GM20431 (cell line): ENCODE data around the gene USP24.
"Not testable (repeated sequence)": the region's sequence is repeated elsewhere in the genome, so short reads cannot be mapped to it uniquely, and the experiment has no call there.

Experiments
- in situ Hi-C: fragments of 300-500 bp; cut with MseI, MboI; formaldehyde crosslinking; loops from one replicate; pipeline ENCODE4 v1.15.0; 2020; ENCODE audit warnings: low sequenced_read_pairs; ENCODE audit not compliant: unreplicated experiment

USP24 gene

DNA sequence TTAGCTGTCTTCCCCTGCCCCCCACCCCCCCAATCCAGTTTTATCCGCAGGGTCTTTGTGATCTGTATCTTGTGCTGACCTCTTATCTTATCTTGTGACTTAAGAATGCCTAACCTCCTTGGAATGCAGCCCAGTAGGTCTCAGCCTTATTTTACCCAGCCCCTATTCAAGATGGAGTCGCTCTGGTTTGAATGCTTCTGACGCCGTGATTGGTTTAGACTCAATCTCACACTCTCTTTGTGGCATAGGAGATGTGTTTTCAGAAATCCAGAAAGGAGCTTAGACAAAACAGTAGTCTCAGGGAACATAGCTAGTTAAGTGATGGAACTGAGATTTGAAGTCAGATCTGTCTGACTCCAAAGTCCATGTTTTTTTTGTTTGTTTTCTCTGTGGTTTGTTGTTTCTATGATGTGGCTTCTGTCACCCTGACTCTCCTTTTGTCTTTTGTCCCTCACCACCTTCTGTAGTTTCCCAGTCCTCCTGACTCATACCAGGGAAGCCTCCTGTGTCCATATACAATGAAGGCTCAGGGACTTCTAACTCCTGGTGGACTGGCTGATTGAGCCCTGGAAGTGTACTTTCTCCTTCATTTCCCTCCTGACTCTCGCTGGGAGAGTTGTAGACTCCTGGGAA lies 18.1 kb upstream of the USP24 start:
- in situ Hi-C loops, result no loop called here

DNA sequence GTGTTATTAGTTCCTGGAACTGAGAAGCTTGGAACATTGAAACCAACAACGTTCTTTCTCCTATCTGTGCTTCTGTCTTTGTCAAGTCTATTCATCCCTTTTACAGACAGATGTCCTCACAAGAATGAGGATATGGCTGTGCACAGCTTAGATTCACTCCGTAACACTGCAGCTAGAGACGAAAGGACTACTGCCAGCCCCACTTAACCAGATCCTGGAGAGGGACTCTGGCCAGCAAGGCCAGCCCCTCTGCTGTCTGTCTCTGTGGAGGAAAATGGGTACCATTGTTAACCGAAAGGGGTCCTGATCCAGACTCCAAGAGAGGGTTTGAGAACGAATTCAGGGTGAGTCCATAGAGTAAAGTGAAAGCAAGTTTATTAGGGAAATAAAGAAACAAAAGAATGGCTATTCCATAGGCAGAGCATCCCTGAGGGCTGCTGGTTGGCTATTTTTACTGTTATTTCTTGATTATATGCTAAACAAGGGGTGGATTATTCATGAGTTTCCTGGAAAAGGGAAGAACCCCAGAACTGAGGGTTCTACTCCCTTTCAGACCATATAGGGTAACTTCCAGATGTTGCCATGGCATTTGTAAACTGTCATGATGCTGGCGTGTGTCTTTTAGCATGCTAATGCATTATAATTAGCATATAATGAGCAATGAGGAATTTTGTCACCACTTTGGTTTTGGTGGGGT lies 17.4 kb upstream of the USP24 start:
- in situ Hi-C loops, result no loop called here

DNA sequence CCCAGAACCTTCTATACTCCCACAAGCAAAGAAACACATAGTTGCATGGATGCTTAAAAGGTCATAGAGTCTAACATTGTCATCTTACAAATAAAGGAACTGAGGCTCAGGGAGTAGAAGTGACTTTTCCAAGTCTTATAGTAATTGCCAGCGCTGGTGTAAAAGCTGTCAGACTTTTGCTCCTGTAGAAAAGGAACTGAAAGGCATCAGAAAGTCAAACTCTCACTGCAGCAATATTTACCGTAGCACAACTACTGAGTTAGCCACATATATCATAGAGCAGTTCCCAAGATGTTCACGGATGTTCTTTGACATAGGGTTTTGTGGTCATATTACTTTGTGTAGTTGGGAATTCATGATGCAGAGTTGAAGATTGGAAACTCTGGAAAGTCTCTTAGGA lies 16.6 kb upstream of the USP24 start:
- in situ Hi-C loops, result no loop called here

DNA sequence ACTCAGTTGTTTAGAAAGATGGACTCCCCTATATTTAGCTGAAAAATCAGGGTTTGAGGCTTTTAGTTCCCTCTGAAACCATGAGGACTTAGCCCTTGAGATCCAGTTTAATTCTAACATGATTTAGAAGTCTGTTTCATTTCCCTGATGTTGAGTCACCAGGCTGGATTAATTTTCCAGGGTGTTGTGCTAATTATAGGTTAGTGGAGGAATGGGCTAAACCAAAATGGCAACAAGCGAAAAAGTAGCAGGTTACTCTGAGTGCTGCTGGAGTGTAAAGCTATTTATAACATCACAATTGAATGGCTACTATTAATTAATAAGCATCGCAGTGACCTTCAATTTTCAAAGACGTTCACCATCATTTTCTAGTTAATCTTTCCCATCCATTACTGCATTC lies 15.5 kb upstream of the USP24 start:
- in situ Hi-C loops, result no loop called here

DNA sequence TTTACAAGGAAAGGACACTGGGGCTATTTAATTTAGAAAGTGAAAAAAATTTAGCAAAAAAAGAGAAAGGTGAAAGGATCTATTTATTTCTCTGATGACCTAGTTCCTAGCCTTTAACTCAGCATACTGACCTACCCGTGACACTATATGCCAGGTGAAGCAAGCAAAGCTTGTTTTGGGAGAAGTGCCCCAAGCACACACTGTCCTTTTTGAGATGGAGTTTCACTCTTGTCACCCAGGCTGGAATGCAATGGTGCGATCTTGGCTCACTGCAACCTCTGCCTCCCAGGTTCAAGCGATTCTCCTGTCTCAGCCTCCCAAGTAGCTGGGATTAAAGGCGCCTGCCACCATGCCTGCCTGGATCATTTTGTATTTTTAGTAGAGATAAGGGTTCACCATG lies 14.6 kb upstream of the USP24 start:
- in situ Hi-C loops, result not testable (repeated sequence)

DNA sequence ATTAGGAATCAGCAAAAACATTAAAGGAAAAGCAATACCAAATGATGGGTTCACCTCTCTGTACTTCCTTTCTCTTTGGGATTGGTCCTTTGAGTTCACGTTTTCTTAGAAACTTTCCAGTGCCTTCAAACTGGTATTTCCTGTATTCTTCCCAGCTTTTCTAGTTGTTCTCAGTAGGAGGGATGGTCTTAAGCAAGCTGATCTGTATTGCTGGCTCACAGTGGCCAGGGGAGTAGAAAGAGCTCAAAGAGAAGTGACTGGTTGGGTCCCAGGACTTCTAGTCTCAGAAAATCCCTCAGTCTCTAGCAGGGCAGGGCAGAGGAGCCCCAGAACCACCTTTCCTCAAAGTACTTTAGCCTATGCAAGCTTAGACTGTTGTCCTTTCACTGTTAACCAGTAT lies 10.1 kb upstream of the USP24 start:
- in situ Hi-C loops, result no loop called here

DNA sequence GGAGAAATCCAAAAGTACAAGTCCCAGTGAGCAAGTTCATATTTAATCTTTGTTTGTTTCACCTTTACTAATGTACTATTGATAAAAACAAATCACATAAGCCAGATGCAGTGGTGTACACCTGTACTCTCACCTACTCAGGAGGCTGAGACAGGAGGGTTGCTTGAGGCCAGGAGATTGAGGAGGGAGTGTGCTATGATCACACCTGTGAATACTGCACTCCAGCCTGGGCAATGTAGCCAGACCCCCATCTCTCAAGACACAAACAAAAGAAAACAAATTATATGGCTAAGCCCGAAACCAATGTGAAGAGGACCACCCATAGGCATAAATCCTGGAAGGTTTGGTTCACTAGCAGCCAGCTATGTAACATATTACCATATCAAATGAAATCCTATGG lies 9.6 kb upstream of the USP24 start:
- in situ Hi-C loops, result no loop called here

DNA sequence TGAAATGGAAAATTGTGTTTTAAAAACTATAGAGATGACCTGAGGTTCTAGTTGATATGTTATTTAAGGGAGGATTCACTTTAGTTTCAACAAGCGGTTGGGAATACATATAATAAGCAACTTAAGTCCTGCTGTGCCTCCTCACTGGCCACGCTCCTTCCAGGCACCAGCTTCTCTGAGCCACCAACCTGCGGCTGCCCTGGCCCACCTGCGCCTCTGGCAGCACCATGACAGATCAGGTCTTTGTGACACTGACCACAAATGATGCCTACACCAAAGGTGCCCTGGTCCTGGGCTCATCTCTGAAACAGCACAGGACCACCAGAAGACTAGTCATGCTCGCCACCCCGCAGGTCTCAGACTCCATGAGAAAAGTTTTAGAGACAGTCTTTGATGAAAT lies 7.0 kb upstream of the USP24 start:
- in situ Hi-C loops, result no loop called here

DNA sequence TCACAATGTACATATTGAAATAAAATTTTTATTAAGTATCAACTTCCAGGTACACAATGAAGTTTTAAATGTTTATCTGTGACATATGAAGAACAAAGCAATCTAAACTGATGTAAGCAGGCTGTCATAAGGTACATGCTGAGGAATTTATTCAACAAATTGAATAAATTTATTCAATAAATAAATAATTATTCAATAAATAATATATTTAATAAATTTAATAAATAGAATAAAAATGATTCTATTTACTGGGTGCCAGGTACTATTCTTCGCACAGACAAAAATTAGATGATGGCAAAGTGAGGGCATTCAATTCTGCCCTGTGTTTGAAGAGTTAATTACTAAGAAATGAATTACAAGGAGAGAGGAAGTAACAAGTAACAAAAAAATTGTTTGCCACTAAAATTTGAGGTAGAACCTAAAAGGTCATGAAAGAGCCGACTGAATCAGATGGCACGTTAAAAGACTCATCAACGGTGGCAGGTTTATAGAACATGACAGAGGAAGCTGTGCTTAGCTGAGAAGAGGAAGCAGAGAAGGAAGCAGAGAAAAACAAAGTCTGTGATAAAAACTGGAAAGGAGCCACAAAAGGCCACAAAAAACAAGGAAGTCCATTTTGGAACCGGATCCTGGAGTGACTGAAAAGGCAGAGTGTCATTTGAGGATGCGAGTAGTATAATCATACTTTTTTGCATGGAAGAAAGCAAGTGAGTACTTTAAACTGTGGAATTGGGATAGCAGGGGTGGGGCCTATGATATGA lies 2.2 kb upstream of the USP24 start:
- in situ Hi-C loops, result no loop called here

DNA sequence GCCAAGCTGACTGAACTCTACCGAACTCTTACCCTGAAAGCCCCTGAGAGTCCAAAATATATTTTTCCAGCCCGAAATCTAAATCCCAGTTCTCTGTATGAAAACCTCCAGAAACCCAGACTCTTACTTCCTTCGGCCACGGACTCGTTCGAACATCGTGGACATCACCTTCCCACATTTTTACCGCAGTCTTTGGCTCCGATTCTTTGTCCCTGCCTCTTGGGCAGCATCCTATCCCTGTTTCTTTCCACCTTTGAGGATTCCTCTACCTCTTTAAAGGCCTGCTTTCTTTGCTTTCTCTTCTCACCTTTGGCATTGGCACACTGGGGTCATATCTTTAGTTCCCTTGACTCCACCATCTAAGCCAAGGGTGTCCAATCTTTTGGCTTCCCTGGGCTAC lies 932 bp upstream of the USP24 start:
- in situ Hi-C loops, result no loop called here

DNA sequence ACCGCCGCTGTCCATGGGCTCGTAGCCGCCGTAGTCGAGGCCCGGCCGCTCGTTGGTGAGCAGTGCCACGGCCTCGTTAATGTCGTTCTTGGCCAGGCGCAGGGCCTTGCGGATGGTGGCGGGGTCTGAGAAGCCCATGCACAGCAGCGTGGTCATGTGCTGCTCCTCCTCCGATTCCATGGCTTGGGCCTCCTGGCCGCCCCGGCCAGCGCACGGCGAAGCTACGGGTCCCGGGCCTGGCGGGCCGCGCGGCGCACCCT lies 300 bp downstream of the USP24 start:
- in situ Hi-C loops, result no loop called here

DNA sequence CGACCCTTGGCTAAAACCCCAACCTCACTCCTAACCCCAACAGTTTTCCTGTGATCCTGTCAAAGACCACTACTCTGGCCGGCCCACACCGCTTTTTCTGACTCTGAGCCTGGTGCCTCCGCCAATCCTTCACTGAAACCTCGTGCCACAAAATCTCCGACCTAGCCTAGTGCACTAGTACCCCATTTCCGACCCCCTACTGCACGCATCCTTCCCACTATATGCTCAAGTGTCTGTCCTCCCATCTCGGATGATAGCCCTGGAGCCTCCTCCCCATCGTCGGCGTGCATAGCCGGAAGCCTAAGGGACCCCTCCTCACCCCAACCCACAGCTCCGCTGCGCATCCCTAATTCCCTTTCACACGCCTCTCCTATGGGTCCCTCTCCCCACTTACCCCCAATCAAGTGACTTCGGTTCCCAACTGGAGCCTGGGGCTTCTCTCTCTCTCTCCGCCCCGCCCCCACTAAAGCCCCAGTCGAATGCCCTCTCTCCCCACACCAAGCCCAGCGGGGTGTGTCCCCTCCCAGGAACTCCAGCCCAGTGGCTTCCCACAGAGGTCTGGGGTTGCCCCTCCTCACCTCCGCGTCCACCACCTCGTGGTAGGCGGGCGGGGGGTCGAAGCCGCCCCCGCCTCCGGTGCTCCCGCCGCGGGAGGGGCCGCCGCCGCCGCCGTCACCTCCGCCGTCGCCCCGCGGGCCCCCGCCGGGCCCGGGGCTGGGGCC lies 791 bp downstream of the USP24 start:
- in situ Hi-C loops, result no loop called here

DNA sequence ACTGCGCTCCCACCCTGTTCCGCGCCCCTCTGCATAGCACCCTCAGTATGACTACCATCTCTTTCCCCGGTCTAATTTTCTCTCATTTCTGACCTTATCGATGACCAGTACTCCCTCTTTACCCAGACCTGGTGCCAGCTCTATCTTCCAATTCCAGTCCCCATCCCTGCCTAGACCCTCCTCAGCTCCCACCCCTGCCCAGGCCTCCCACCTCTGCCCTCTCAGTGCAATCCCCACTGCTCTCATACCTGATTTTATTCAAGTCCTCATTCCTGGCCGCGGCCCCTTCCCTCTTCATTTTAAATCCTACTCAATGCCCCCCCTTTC lies 1.3 kb downstream of the USP24 start:
- in situ Hi-C loops, result no loop called here

DNA sequence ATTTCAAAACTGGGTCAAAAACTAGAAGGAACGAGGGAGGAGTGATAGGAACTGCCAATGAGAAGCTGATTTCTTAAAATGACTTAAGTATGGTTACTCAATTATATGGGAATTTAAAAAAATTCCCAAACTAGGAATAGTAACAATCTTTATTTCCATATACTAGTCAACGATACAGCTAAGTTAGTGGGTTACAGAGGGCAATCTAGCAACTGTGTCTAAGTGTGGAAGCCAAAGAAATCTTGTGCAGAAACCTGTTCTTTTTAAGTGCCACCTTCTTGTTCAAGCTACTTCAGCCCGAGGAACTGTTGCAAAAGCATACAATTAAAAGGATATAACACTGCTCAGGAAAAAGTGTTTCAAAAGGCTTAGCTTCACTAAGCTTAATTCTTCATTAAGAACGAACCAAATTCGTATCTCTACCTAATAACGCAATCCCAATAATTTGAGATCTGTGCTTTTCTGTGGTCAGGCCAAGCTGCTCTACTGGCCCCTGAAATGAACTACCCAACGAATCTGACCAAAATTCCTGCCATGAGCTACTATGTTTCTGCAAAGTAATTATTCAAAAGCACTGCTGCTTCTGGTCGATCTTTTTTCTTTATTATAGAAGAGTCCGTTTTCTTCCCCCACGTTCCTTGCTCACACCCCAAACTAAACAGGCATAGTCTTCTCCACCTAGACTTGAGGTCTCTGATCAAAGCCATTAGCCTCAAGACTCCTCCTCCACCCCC lies 1.8 kb downstream of the USP24 start:
- in situ Hi-C loops, result no loop called here

DNA sequence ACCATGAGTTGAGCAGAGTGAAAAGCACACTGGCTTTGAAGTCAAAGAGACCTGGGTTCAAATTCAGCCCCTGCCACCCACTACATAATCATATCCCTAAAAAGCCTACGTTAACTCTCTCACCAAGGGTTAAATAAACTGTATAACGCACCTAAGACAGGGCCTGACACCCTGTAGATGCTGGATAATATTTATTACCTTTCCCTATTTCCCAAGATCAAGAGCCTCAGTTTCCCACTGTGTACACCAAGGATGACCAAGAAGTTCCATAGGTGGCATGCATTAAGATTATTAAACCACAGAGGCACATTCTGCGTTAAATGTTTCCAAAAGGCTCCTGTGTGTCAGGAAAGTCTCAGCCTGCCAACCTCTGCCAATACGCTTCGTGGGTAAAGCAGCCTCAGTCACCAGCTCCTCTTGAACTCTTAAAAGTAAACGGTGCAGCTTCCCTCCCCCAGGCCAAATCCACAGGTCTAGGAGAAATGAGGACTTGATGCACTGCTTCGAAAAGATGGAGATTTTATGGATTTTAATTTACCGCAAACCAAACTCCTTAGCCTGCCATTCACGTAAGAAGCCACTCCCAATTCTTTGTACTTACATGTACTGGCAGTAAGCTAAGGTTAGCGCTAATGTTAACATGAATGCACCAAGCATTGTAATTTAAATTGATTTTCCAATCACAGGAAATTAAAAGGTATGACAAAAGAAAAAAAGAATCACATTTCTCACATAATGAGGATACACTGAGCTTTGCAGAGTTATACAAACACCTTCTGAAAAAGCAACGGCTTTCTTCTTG lies 2.6 kb downstream of the USP24 start:
- in situ Hi-C loops, result no loop called here

DNA sequence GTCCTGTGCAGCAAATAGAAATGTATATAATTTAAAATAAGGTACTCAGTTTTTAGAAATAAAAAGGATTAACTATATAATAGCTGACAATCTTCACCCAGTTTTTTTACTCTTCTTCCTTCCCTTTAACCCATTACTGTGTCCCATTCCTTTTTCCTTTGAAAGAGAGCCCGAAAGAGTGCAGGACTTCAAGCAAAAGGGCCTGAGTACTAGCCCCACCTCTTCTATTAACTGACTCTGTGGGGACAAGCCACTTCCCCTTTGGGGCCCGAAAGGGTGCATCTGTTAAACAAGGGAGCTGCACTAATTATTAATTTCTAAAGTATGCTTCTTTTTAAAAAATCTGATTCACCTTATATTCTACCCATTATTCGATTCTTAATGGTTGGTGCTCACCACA lies 3.3 kb downstream of the USP24 start:
- in situ Hi-C loops, result no loop called here

DNA sequence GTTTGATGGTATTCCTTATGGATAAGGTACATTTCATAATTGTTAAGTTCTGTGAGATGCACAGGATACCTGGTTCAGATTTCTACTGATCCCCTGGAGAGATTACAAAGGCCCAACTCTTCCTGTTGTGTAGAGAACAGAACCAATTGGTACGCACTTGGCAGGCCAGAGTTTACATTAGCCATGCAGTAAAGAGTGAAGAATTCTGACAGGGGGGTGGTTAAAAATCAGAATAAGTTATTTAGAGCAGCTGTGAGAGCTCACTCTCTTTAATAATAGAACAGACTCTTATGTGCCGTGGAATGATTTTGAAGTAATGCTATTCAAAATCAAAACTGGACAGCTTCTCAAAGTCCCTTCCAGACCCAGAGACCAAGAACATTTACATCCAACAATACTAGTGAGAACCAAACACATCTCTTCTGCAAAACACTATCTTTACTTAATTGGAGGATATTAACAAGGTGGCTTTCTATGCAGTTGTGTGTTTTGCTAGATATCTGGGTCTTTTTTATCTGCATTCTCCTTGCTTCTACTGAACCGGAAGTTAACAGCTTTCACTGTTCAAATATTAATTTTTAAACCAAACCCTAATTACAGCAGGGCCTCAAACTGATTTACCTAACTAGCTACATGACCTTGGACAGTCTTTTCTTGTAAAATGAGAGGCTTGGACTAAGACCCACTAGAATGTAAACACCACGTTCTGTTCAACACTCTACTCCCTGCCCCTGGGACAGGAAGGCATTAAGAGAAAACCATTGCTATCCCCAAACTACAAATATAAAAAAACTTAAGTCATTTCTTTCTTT lies 4.0 kb downstream of the USP24 start:
- in situ Hi-C loops, result no loop called here

DNA sequence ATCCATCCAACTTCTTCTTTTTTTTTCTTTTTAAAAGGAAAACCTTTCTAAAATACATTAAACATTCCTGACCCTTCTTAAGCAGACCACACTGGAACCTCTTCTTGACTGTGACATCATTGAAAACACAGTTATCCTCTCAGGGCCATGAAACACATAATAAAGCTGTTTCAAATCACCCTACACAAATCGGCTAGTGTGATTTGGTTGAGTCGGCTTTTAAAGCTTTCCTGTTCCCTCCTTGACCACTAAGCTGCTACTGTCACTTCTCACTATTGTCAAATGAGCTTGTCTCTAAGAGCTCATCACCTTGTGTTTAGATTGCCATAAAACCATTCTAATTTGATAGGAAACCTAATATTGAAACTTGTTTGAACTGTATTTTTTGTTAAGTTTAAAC lies 5.9 kb downstream of the USP24 start:
- in situ Hi-C loops, result no loop called here

DNA sequence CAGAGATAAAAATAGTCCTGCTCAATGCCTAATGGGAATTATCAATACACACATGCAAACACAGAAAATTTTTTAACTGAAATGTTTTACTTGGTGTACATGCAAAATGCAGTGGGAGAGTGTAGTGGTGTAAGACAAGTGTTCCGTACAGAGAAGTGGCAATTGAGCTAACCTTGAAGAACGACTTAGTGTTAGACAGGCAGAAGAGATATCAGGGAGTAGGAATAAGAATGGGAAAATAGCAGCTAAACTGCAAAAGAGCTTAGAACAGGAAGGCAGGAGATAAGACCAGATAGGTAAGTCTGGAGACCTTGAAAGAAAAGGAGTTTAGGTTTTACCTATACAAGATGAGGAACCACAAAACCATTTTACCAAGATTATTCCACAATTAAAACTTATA lies 9.0 kb downstream of the USP24 start:
- in situ Hi-C loops, result no loop called here
